Cortex of kidney (tissue), 1 donor: ENCODE data around the gene AMBN.

ENCODE experiments used
- DNase-seq: peaks from one replicate; lab custom pipeline; 2025; lab: John Stamatoyannopoulos, UW

Gene AMBN

GRCh38 chr4:70591955-70592582 lies at the start of gene AMBN:
Gene AMBN (plus strand): TSS chr4:70592256. CDS start chr4:70592359, 103 bp downstream.
- DNase-seq = no peak

GRCh38 chr4:70544279-70544868 lies 47.7 kb upstream of the AMBN start:
- no peak for DNase-seq

- DNase-seq = no peak
Measured at GRCh38 chr4:70556856-70557255, 35.2 kb upstream of the AMBN start.

GRCh38 chr4:70559211-70559830 lies 32.7 kb upstream of the AMBN start:
- DNase-seq = no peak

GRCh38 chr4:70559924-70560323 lies 32.1 kb upstream of the AMBN start:
- DNase-seq = no peak

- no peak for DNase-seq
Measured at GRCh38 chr4:70564033-70564432, 28.0 kb upstream of the AMBN start.

- no peak for DNase-seq
Measured at GRCh38 chr4:70570796-70571195, 21.3 kb upstream of the AMBN start.

- DNase-seq = no peak
Measured at GRCh38 chr4:70571772-70572171, 20.3 kb upstream of the AMBN start.

GRCh38 chr4:70575964-70576363 lies 16.1 kb upstream of the AMBN start:
- no peak for DNase-seq

GRCh38 chr4:70577220-70577927 lies 14.7 kb upstream of the AMBN start:
- no peak for DNase-seq

GRCh38 chr4:70581980-70582379 lies 10.1 kb upstream of the AMBN start:
- DNase-seq = no peak

GRCh38 chr4:70583952-70584834 lies 7.9 kb upstream of the AMBN start:
- DNase-seq = no peak

GRCh38 chr4:70586841-70587240 lies 5.2 kb upstream of the AMBN start:
- no peak for DNase-seq

- DNase-seq = no peak
Measured at GRCh38 chr4:70589785-70590184, 2.3 kb upstream of the AMBN start.

- DNase-seq = no peak
Measured at GRCh38 chr4:70594196-70594595, 2.1 kb downstream of the AMBN start.

GRCh38 chr4:70600305-70600704 lies 8.2 kb downstream of the AMBN start:
- no peak for DNase-seq

GRCh38 chr4:70600977-70601376 lies 8.9 kb downstream of the AMBN start:
- DNase-seq = no peak

- no peak for DNase-seq
Measured at GRCh38 chr4:70601422-70602039, 9.5 kb downstream of the AMBN start.

GRCh38 chr4:70603856-70604255 lies 11.8 kb downstream of the AMBN start:
- DNase-seq = no peak

GRCh38 chr4:70606459-70606858 lies 14.4 kb downstream of the AMBN start:
- no peak for DNase-seq

GRCh38 chr4:70607334-70607853 lies 15.3 kb downstream of the AMBN start:
- no peak for DNase-seq
